ENCODE data around the gene ATP2B1.

GRCh38 chr12:89552376-89552775 is 156.3 kb downstream of the ATP2B1 start:
- no peak for TF ChIP-seq CTCF (IDR thresholded peaks at IDR 0.05; ENCODE audit: low read length)
- TF ChIP-seq EZH2 (IDR thresholded peaks at IDR 0.05; ENCODE audit: borderline replicate concordance, low read length), result no peak

Measured in OCI-LY1 (cell line).